HepG2 (cell line): ENCODE results near the gene FAM228B. TPM values are rescaled to one million over a fixed set of nuclear protein-coding genes. Genes with fewer than 3 reads are reported as not detected.

Experiments
- CC2D1A ChIP-seq: sonication (generic); formaldehyde crosslinking; IDR thresholded peaks from 2 replicates; pipeline ENCODE4 v1.8.1; 2023; ENCODE audit warnings: mild to moderate bottlenecking, missing genetic modification reagents
- GRHL1 ChIP-seq: sonication (generic); formaldehyde crosslinking; conservative IDR thresholded peaks from 2 replicates; pipeline ENCODE4 v1.8.0; 2022; ENCODE audit warnings: missing genetic modification reagents
- HDAC6 ChIP-seq: fragments of 200-600 bp; sonication (generic); IDR thresholded peaks from 2 replicates; pipeline ENCODE4 v1.7.0; 2017; ENCODE audit warnings: mild to moderate bottlenecking, antibody characterized with exemption, low read length, low read depth
- KDM2A ChIP-seq: sonication (generic); formaldehyde crosslinking; IDR thresholded peaks from 2 replicates; pipeline ENCODE4 v1.4.0; 2020; ENCODE audit warnings: low read depth, missing genetic modification reagents, borderline replicate concordance
- KDM5B ChIP-seq: sonication (generic); formaldehyde crosslinking; IDR thresholded peaks from 2 replicates; pipeline ENCODE4 v1.4.0; 2020; ENCODE audit warnings: missing genetic modification reagents, mild to moderate bottlenecking, borderline replicate concordance
- NFAT5 ChIP-seq: sonication (generic); formaldehyde crosslinking; IDR thresholded peaks from 2 replicates; pipeline ENCODE4 v1.4.0; 2020; ENCODE audit warnings: missing genetic modification reagents
- PCBP1 ChIP-seq: fragments of 200-400 bp; formaldehyde crosslinking; IDR thresholded peaks from 2 replicates; pipeline ENCODE4 v1.6.1; 2017; ENCODE audit warnings: mild to moderate bottlenecking, low read depth, low read length, borderline replicate concordance
- SMYD3 ChIP-seq: sonication (generic); formaldehyde crosslinking; IDR thresholded peaks from 2 replicates; pipeline ENCODE4 v1.8.1; 2023; ENCODE audit warnings: mild to moderate bottlenecking, missing genetic modification reagents
- SNAPC5 ChIP-seq: sonication (generic); formaldehyde crosslinking; IDR thresholded peaks from 2 replicates; pipeline ENCODE4 v1.8.1; 2023; ENCODE audit warnings: mild to moderate bottlenecking, missing genetic modification reagents, borderline replicate concordance
- SRSF1 ChIP-seq: fragments of 200-400 bp; formaldehyde crosslinking; optimal IDR thresholded peaks from 2 replicates; pipeline ENCODE3; 2017; ENCODE audit warnings: mild to moderate bottlenecking, low read depth, low read length, moderate library complexity
- THRA ChIP-seq: sonication (generic); formaldehyde crosslinking; IDR thresholded peaks from 2 replicates; pipeline ENCODE4 v1.4.0; 2020; ENCODE audit warnings: missing genetic modification reagents, borderline replicate concordance
- TIGD3 ChIP-seq: sonication (generic); formaldehyde crosslinking; IDR thresholded peaks from 2 replicates; pipeline ENCODE4 v1.5.1; 2020; ENCODE audit warnings: mild to moderate bottlenecking, missing genetic modification reagents, borderline replicate concordance
- ZNF124 ChIP-seq: sonication (generic); formaldehyde crosslinking; IDR thresholded peaks from 2 replicates; pipeline ENCODE4 v1.4.0; 2020; ENCODE audit warnings: missing genetic modification reagents
- ZNF331 ChIP-seq: sonication (generic); formaldehyde crosslinking; IDR thresholded peaks from 2 replicates; pipeline ENCODE4 v1.4.0; 2020; ENCODE audit warnings: missing genetic modification reagents
- ZNF337 ChIP-seq: sonication (generic); formaldehyde crosslinking; IDR thresholded peaks from 2 replicates; pipeline ENCODE4 v1.5.1; 2020; ENCODE audit warnings: missing genetic modification reagents, low read depth, mild to moderate bottlenecking, borderline replicate concordance
- ZNF350 ChIP-seq: sonication (generic); formaldehyde crosslinking; IDR thresholded peaks from 2 replicates; pipeline ENCODE4 v1.4.0; 2020; ENCODE audit warnings: mild to moderate bottlenecking, low read depth, missing genetic modification reagents, borderline replicate concordance
- ZSCAN29 ChIP-seq: sonication (generic); formaldehyde crosslinking; conservative IDR thresholded peaks from 2 replicates; pipeline ENCODE4 v1.4.0; 2020; ENCODE audit warnings: mild to moderate bottlenecking, missing genetic modification reagents
- polyA plus RNA-seq, 8 experiments: library from polyadenylated mRNA; depleted of rRNA in 3 of 8; stranded (reverse) in 7 of 8; unstranded in 1 of 8; fragments of >200 nt; fragmentation: Illumina TruSeq in 4 of 8; extraction: Trizol in 4 of 8; gene quantifications; 2 replicates each; pipeline versions ENCODE4 v1.2.1 to v1.2.3, GENCODE V29; 2011 to 2016; ENCODE audit warnings: low read depth in 4 of 8, missing spikeins in 1 of 8, mixed read lengths in 1 of 8; ENCODE audit not compliant: insufficient read depth in 1 of 8
- total RNA-seq, 5 experiments: library from RNA; depleted of rRNA; stranded (reverse); fragments of >200 nt; fragmentation: Illumina TruSeq; extraction: Trizol; gene quantifications; 2 replicates each; pipeline ENCODE4 v1.2.3, GENCODE V29; 2016; ENCODE audit warnings: low read depth in 1 of 5

Gene FAM228B
- total and polyA plus RNA-seq, 2 of the 13 experiments (the other 11 are each of a cell fraction or from before 2014, with no cell fraction given), result 0.79 to 1.1 TPM

- TF ChIP-seq ZNF124 (CRISPR knock-in tag), result peak; percentile 88; the same call in 1 of the 2 replicates
- TF ChIP-seq CC2D1A (CRISPR knock-in tag), result peak; percentile 68; the same call in 1 of the 2 replicates
- TF ChIP-seq SNAPC5 (CRISPR knock-in tag), result 0 out of 2 replicates have a peak, but pooled peaks have one; percentile 77
- no peak for TF ChIP-seq GRHL1 (CRISPR knock-in tag)
- TF ChIP-seq ZNF337 (CRISPR knock-in tag), result 0 out of 2 replicates have a peak, but pooled peaks have one; percentile 77
- peak; percentile 85; the same call in 1 of the 2 replicates for TF ChIP-seq SMYD3 (CRISPR knock-in tag)
- peak; percentile 95; the same call in 1 of the 2 replicates for TF ChIP-seq TIGD3 (CRISPR knock-in tag)
- TF ChIP-seq PCBP1, result peak; percentile 88; the same call in 1 of the 2 replicates
- TF ChIP-seq NFAT5 (CRISPR knock-in tag), result peak; percentile 92; the same call in 1 of the 2 replicates
- peak; percentile 89; the same call in 1 of the 2 replicates for TF ChIP-seq KDM5B (CRISPR knock-in tag)
- peak; percentile 82 for TF ChIP-seq SRSF1
- peak; percentile 100 for TF ChIP-seq KDM2A (CRISPR knock-in tag)
- peak; percentile 96 for TF ChIP-seq ZNF331
- peak; percentile 86 for TF ChIP-seq THRA (CRISPR knock-in tag)
- TF ChIP-seq ZNF350 (CRISPR knock-in tag), result peak; percentile 100
- peak; percentile 96 for TF ChIP-seq ZSCAN29 (CRISPR knock-in tag)
- no peak for TF ChIP-seq HDAC6
Observed at GRCh38 chr2:24075915-24076848, 47.1 kb upstream of the FAM228B start, which contains the start of gene SF3B6 (continued).
